HCT116 (cell line): ENCODE measurements around the gene FREM1. TPM values are rescaled to one million over a fixed set of nuclear protein-coding genes. Genes with fewer than 3 reads are reported as not detected.
A peak's percentile ranks its signal among the peaks of the same experiment; 100 is the strongest.

Experiments used
- ATAC-seq: fragments of 200-7000 bp; cut with Tn5 transposase; 2 replicates; pipeline ENCODE4 v1.9.1; 2020; ENCODE audit warnings: mild to moderate bottlenecking, moderate library complexity
- BruUV-seq: library from RNA; stranded (reverse); fragments of 400-500 nt; replicated peaks from 2 replicates; lab custom pipeline; 2021; lab: Mats Ljungman, UMichigan
- CTCF ChIA-PET: fragments of 300-600 bp; sonication (Branson Sonifier 250); formaldehyde crosslinking; loops from one replicate; lab custom pipeline; 2021; ENCODE audit warnings: antibody characterized with exemption; lab: Charles Lee
- POLR2A ChIA-PET: fragments of 300-600, 350-600 bp; sonication (Branson Sonifier 250); formaldehyde crosslinking; loops from one replicate; lab custom pipeline; 2021; ENCODE audit warnings: antibody characterized with exemption; lab: Charles Lee
- RAD21 ChIA-PET, 2 experiments: fragments of 300-600 bp; sonication (Branson Sonifier 250); formaldehyde crosslinking; loops; one replicate each; lab custom pipeline; 2023; ENCODE audit warnings: low total read pairs in 2 of 2; ENCODE audit not compliant: uncharacterized antibody in 2 of 2, unreplicated experiment in 2 of 2, low non-redundant PET in 1 of 2; lab: Charles Lee
- DNase-seq: peaks from one replicate; pipeline ENCODE4 v3.0.0-alpha.2; 2010; ENCODE audit warnings: low read depth, low spot score
- H2AFZ ChIP-seq: fragments of 200-600 bp; shearing (Covaris generic), sonication (generic); 2 replicates; pipeline ENCODE4 v1.6.1; 2017; ENCODE audit warnings: low read depth, mixed run types, mixed read lengths, antibody characterized with exemption, low read length; ENCODE audit not compliant: poor library complexity, severe bottlenecking
- H3K27ac ChIP-seq: 2 replicates; pipeline ENCODE4 v1.5.1; 2012; ENCODE audit warnings: low read depth, low read length
- H3K27me3 ChIP-seq: fragments of 200-600 bp; sonication (generic); 2 replicates; pipeline ENCODE4 v1.6.1; 2016; ENCODE audit warnings: mixed run types, low read length, mixed read lengths; ENCODE audit not compliant: insufficient read depth
- H3K36me3 ChIP-seq, 2 experiments: fragments of 200-500 bp in 1 of 2; fragments of 200-600 bp in 1 of 2; sonication (Bioruptor generic) in 1 of 2; sonication (generic) in 1 of 2; 2 replicates each; pipeline versions ENCODE4 v1.5.1 to v1.6.1; 2014 to 2016; ENCODE audit warnings: low read length in 2 of 2, inconsistent platforms in 1 of 2, mixed read lengths in 1 of 2, mixed run types in 1 of 2; ENCODE audit not compliant: insufficient read depth in 2 of 2, control insufficient read depth in 1 of 2
- H3K4me1 ChIP-seq, 2 experiments: fragments of 200-600 bp in 1 of 2; sonication (generic) in 1 of 2; 2 replicates each; pipeline versions ENCODE4 v1.5.1 to v1.6.1; 2012 to 2017; ENCODE audit warnings: low read length in 2 of 2, inconsistent platforms in 1 of 2, mild to moderate bottlenecking in 1 of 2, mixed read lengths in 1 of 2, mixed run types in 1 of 2, moderate library complexity in 1 of 2; ENCODE audit not compliant: insufficient read depth in 2 of 2, control insufficient read depth in 1 of 2
- H3K4me2 ChIP-seq: fragments of 200-600 bp; sonication (generic); 2 replicates; pipeline ENCODE4 v1.6.1; 2017; ENCODE audit warnings: mixed run types, low read length, mixed read lengths
- H3K4me3 ChIP-seq, 2 experiments: fragments of 200-600 bp in 1 of 2; sonication (generic) in 1 of 2; replicated peaks in 1 of 2; 2 replicates each; pipeline ENCODE4 v1.5.1; 2011 to 2016; ENCODE audit warnings: low read length in 2 of 2, control low read depth in 1 of 2, low read depth in 1 of 2, mild to moderate bottlenecking in 1 of 2, mixed read lengths in 1 of 2, mixed run types in 1 of 2
- H3K79me2 ChIP-seq: fragments of 200-600 bp; sonication (generic); 2 replicates; pipeline ENCODE4 v1.6.1; 2017; ENCODE audit warnings: mild to moderate bottlenecking, mixed run types, low read length, moderate library complexity, mixed read lengths; ENCODE audit not compliant: insufficient read depth
- H3K9ac ChIP-seq: fragments of 200-600 bp; sonication (generic); 2 replicates; pipeline ENCODE4 v1.6.1; 2016; ENCODE audit warnings: low read length, mixed read lengths
- H3K9me2 ChIP-seq: fragments of 200-600 bp; sonication (generic), shearing (Covaris generic); 2 replicates; pipeline ENCODE4 v1.6.1; 2017; ENCODE audit warnings: mixed run types, mild to moderate bottlenecking, moderate library complexity; ENCODE audit not compliant: insufficient read depth
- H3K9me3 ChIP-seq, 2 experiments: fragments of 200-500 bp in 1 of 2; fragments of 200-600 bp in 1 of 2; sonication (Bioruptor generic) in 1 of 2; sonication (generic) in 1 of 2; 2 replicates each; pipeline ENCODE4 v1.6.1; 2014 to 2017; ENCODE audit warnings: low read length in 2 of 2, mixed read lengths in 2 of 2, inconsistent platforms in 1 of 2, low read depth in 1 of 2, mild to moderate bottlenecking in 1 of 2, mixed run types in 1 of 2, moderate library complexity in 1 of 2; ENCODE audit not compliant: control insufficient read depth in 1 of 2, insufficient read depth in 1 of 2
- H4K20me1 ChIP-seq: fragments of 200-600 bp; sonication (generic), shearing (Covaris generic); 2 replicates; pipeline ENCODE4 v1.6.1; 2017; ENCODE audit warnings: mixed run types, mild to moderate bottlenecking, moderate library complexity; ENCODE audit not compliant: insufficient read depth
- CTCF ChIP-seq, 3 experiments: fragments of 200-600 bp in 1 of 3; sonication (generic) in 1 of 3; IDR thresholded peaks in 2 of 3; conservative IDR thresholded peaks in 1 of 3; 2 replicates each; pipeline ENCODE4 v1.5.1; 2012 to 2017; ENCODE audit warnings: low read depth in 2 of 3, low read length in 2 of 3, antibody characterized with exemption in 1 of 3, borderline replicate concordance in 1 of 3, control low read depth in 1 of 3, mild to moderate bottlenecking in 1 of 3, mixed read lengths in 1 of 3, mixed run types in 1 of 3, moderate library complexity in 1 of 3; ENCODE audit not compliant: insufficient read depth in 1 of 3
- EGR1 ChIP-seq: IDR thresholded peaks from 2 replicates; pipeline ENCODE4 v1.6.1; 2012; ENCODE audit warnings: low read depth
- FOSL1 ChIP-seq: IDR thresholded peaks from 2 replicates; pipeline ENCODE4 v1.6.1; 2012; ENCODE audit warnings: low read depth
- RAD21 ChIP-seq: IDR thresholded peaks from 2 replicates; pipeline ENCODE4 v1.6.1; 2012; ENCODE audit warnings: low read depth, mild to moderate bottlenecking
- TCF7L2 ChIP-seq: IDR thresholded peaks from 2 replicates; pipeline ENCODE4 v1.7.0; 2011; ENCODE audit warnings: borderline replicate concordance, inconsistent platforms; ENCODE audit not compliant: insufficient read depth, insufficient read length; ENCODE audit errors: extremely low read depth
- intact Hi-C: fragments of 100-400 bp; cut with micrococcal nuclease; formaldehyde crosslinking; loops from 2 replicates; pipeline ENCODE4 v1.10.0; 2022
- total RNA-seq: library from RNA; stranded (reverse); gene quantifications from one replicate; pipeline ENCODE4 v1.2.1, GENCODE V29; 2021; ENCODE audit not compliant: unreplicated experiment

Gene FREM1
- total RNA-seq, 1 experiment from 2014 or later = 0.12 TPM

- no peaks in the 10 kb centered on the region for H3K9me3 ChIP-seq
- H3K27ac ChIP-seq = no peak overlapping the region
- H4K20me1 ChIP-seq = no peaks in the 10 kb centered on the region
- H3K27me3 ChIP-seq = peaks cover 39% of the 10 kb centered on the region; the same call in 1 of the 2 replicates
- DNase-seq = peak; percentile 42
- POLR2A ChIA-PET = no interaction called here
- peak overlapping the region; percentile 12 for H2AFZ ChIP-seq
- RAD21 ChIA-PET = interaction anchor here (0.6 to 1.0 kb wide), 5 partner anchors 158 to 1341 kb away, joined by 3 to 4 read pairs (median 3); no protein-coding TSS in a partner anchor
- no peaks in the 10 kb centered on the region for H3K79me2 ChIP-seq
- no peaks in the 10 kb centered on the region for H3K36me3 ChIP-seq
- ATAC-seq = peak; percentile 72
- BruUV-seq = no TSS peak
- no peaks in the 10 kb centered on the region for H3K9me2 ChIP-seq
- H3K4me3 ChIP-seq = no peak overlapping the region
- CTCF ChIA-PET = interaction anchor here (0.7 to 2.7 kb wide), 18 partner anchors 11 to 1341 kb away, joined by 3 to 23 read pairs (median 4); no protein-coding TSS in a partner anchor
- intact Hi-C loops = loop anchor here (1.0 to 5.0 kb wide), 6 partner anchors 152 to 1736 kb away; no protein-coding TSS in a partner anchor
- no peak overlapping the region for H3K9ac ChIP-seq
- no peak overlapping the region for H3K4me2 ChIP-seq
- TF ChIP-seq TCF7L2 (no peak), CTCF (IDR thresholded peaks at IDR 0.05 in 2 of 3, conservative IDR thresholded peaks at IDR 0.05 in 1 of 3; ENCODE audit: borderline replicate concordance in 1 of 3, insufficient read depth in 1 of 3, low read depth in 2 of 3, low read length in 2 of 3) (peak; percentile 57 to 80 (median 58); a peak in 5 of 6 replicates), EGR1 (no peak), FOSL1 (no peak), RAD21 (peak; percentile 72)
- no peaks in the 10 kb centered on the region for H3K4me1 ChIP-seq
Measured at GRCh38 chr9:14768405-14769229, 141.6 kb downstream of the FREM1 start.
